DMS53 treated with DMSO at 0.1 percent for 48 hours (cell line): Measurements from ENCODE around the gene CPN1.
"Not testable (repeated sequence)": the region's sequence is repeated elsewhere in the genome, so short reads cannot be mapped to it uniquely, and the experiment has no call there.

Experiments used
- DNase-seq: peaks from one replicate; lab custom pipeline; 2025; ENCODE audit not compliant: unreplicated experiment; lab: John Stamatoyannopoulos, UW

The CPN1 gene

DNA sequence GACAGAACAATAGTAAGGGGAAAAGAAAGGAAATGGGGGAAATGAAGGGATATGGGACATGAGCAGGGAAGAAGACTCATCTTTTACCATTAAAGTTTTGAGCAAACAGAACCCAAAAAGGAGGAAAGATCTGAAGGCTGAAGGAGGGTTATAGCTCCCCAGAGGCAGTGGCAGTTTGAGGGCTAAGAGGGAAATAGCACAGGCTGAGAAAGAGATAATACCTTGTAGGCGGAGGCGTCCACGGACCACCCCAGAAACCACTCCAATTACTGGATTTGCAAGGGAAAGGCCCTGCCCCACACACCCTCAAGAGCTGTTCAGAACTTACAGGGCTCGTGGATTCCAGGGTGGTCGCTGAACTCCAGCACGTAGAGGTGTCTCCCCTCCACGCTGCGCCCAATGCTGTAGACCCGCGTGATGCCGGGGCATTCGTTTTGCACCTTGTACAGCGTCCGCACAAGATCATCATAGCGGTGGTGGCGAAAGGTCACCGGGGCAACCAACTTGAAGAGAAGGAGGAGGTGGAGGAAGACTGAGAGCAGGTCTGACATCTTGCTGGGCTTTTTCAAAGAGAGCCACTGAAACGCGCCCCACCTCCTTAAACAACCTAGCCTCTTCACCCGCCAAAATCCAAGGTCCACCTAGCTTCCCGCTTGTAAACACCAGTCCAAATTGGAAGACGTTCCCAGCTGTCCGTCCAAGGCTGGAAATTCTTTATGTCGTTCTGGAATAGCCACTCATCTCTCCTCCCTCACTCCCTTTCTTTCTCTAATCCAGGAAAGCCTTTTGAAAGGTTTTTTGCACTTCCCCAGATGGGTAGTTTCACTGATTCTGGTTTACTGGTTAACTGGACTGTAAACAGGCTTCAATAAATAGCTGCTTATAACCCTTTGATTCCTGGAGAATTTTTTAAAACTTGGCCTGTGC is at the start of gene CPN1:
CPN1 (minus strand) TSS at position 795 of the 927 bp plus-strand sequence; CDS start at position 551, 244 bp downstream.
- no peak for DNase-seq

- no peak for DNase-seq
Observed at GRCh38 chr10:100130831-100131230, 49.2 kb upstream of the CPN1 start.

GRCh38 chr10:100129424-100129823 is 47.8 kb upstream of the CPN1 start:
- no peak for DNase-seq

DNA sequence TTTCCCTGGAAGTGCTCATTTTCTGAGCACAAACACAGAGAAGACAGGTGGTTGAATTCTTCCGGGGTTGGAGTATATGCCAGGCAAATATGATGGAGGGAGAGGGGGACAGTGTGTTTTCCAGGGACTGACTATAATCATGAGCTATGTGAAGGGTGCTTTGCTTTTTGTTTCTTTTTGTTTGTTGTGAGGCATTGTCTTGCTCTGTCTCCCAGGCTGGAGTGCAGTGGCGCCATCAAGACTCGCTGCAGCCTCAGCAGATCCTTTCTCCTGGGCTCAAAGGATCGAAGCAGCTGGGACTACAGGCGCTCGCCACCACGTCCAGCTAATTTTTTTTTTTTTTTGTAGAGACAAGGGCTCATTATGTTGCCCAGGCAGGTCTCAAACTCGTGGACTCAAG is 47.3 kb upstream of the CPN1 start:
- no peak for DNase-seq

GRCh38 chr10:100125335-100125734 is 43.7 kb upstream of the CPN1 start:
- DNase-seq: not testable (repeated sequence)

- no peak for DNase-seq
Observed at GRCh38 chr10:100124097-100124496, 42.4 kb upstream of the CPN1 start.

GRCh38 chr10:100122780-100123179 is 41.1 kb upstream of the CPN1 start:
- DNase-seq: no peak

- no peak for DNase-seq
Observed at GRCh38 chr10:100120550-100120949, 38.9 kb upstream of the CPN1 start.

- no peak for DNase-seq
Observed at GRCh38 chr10:100119726-100120125, 38.1 kb upstream of the CPN1 start.

DNA sequence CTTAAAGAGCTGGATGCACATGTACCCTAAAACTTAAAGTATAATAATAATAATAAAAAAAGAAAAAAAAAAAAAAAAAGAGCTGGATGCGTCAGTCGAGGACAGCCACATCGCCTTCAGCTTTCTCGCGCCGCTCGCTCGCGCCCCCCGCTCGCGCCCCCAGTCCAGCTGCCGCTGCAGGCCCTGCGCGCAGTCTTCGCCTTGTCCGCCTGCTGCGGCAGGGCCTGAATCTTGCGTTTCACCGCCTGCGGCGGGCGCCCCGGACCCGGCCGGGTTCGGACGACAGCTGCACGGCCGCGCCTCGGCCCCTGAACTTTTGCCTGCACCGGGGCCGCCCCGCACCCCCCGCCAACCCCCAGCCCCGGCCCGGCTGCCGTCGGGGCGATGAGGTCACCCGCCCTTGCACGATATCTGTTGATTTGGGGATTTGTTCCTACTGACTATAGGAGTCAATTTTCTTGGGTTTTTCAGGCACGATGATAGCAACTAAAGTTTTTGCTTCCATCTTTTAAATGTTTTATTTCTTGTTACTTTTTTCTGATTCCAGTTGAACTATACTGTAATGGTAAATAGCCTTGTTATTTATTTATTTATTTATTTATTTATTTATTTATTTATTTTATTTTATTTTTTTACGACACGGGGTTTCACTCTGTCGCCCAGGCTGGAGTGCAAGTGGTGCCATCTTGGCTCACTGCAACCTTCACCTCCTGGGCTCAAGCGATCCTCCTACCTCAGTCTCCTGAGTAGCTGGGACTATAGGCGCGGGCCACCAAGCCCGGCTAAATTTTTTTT is 33.5 kb upstream of the CPN1 start:
- no peak for DNase-seq

DNA sequence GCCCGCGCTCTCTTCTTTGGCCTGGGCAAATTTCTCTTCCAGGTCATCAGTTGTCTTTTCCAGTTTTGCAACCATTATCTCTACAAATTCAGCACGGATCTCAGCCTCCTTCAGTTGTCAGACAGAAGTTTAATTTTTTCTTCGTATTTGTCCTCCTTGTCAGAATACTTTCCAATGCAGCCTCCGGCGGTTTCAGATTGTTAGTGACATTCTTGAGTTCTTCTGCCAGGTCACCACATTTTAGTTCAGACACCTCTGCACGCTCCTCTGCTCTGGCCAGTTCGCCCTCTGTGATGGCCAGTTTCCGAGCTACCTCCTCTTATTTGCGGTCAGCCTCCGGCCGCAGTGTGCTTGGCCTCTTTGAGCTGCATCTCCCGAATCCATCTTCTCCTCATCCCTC is 32.8 kb upstream of the CPN1 start:
- no peak for DNase-seq

GRCh38 chr10:100109670-100110069 is 28.0 kb upstream of the CPN1 start:
- peak; percentile 24 for DNase-seq

GRCh38 chr10:100106865-100107264 is 25.2 kb upstream of the CPN1 start:
- DNase-seq: no peak

DNA sequence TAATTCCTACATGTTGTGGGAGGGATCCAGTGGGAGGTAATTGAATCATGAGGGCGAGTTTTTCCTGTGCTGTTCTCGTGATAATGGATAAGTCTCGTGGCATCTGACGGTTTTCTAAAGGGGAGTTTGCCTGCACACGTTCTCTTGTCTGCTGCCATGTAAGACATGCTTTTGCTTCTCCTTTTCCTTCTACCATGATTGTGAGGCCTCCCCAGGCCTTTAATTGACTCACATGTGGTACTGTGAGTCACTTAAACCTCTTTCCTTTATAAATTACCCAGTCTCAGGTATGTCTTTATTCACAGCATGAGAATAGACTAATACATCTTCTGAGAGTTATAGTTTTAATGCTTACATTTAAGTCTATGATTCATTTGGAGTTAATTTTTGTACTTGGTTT is 22.6 kb upstream of the CPN1 start:
- no peak for DNase-seq

DNA sequence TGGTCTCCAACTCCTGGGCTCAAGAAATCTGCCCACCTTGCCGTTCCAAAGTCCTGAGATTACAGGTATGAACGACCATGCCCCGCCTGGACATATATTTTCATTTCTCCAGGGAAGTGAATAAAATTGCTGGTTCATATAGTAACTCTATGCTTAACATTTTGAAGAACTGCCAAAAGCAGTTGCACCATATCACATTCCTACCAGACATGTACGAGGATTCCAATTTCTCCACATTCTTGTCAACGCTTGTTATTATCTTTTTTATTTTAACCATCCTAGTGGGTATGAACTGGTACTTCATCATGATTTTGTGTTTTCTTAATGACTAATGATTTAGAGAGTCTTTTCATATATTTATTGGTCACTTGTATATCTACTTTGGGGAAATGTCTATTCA is 21.9 kb upstream of the CPN1 start:
- no peak for DNase-seq

GRCh38 chr10:100101192-100102076 is 19.8 kb upstream of the CPN1 start:
- peak; percentile 70 for DNase-seq

DNA sequence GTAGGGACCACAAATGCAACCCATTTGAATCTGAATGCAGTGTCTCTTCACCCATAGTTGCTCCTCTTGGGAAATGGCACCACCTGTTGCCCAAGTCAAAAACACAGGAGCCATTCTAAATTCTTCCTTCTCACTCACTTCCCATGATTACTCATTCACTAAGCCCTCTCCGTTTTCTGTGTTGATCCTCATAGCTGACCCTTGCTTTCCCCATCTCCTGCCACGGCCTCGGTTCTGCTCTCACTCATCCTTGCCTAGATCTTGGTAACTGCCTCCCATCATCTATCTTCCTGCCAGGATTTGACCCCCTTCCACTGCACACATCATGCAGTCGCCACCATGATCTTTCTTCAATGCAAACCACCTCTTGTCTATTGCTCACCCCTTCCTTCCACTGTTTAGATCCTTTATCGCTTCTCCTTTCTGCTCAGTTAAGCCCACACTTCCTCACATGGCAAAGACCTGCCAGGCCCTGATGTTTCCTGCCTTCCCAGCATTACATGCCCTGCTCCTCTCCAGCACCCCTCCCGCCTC is 19.0 kb upstream of the CPN1 start:
- DNase-seq: no peak

DNA sequence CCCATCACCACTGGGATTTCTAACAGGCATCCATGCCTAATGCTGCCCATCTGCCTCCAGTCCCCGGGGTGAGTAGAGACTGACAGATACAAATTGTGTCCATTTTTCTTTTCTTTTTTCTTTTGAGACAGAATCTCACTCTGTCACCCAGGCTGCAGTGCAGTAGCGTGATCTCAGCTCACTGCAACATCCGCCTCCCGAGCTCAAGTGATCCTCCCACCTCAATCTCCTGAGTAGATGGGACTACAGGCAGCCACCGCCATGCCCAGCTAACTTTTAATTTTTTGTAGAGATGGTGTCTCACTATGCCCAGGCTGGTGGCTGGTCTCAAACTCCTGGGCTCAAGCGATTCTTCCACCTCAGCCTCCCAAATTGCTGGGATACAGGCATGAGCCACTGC is 7.6 kb upstream of the CPN1 start:
- DNase-seq: no peak

DNA sequence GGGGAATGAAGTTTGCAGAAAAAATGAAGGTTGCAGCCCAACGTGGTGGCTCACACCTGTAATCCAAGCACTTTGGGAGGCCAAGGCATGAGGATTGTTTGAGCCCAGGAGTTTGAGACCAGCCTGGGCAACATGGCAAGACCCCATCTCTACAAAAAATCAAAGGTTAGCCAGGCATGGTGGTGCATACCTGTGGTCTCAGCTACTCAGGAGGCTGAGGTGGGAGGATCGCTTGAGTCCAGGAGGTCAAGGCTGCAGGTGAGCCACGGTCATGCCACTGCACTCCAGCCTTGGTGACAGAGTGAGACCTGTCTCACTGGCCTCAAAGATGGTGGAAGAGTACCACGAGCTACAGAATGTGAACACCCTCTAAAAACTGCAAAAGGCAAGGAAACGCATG is 5.0 kb upstream of the CPN1 start:
- not testable (repeated sequence) for DNase-seq

DNA sequence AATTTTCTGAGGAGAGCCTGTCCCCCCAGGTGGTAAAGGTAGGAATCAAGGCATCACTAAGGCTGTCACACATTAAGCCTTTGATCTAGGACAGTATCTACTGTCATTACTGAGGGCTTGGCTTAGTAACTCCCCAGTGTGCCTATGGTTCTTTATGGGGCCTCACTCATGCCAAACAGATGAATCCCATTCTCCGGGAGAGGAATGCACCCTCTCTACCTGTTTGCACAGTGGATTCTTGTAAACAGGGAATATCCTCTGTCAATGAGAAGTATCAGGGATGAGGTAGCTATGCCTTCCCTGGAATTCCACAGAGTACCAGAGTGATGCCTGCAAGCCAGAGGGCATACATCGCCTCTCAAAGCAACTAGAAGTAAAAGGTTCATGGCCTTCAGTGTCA is 3.9 kb upstream of the CPN1 start:
- no peak for DNase-seq

DNA sequence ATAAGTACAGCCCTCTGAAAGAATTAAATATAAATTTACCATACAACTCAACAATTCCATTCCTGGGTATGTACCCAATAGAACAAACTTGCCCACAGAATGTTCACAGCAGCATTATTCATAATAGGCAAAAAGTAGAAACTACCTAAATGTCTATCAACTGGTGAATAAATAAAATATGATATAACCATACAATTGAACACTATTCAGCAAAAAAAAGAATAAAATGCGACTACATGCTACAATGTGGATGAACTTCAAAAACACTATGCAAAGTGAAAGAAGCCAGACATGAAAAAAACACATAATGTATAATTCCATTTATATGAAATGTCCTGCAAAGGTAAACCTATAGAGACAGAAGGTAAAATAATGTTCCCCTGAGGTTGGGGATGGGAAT is 2.0 kb upstream of the CPN1 start:
- no peak for DNase-seq
